Stimulated activated CD4-positive, alpha-beta T cell treated with anti-CD3 and anti-CD28 coated beads, Interleukin-4, amount 100 ng/mL, for 48 hours (primary cell): ENCODE data around the gene CD101.

Experiments
- DNase-seq, 2 donors: peaks; one replicate each; pipeline ENCODE4 v3.0.0-alpha.2; 2020; ENCODE audit warnings: low read depth in 2 of 2

CD101 gene

GRCh38 chr1:117054068-117054467 is 52.5 kb downstream of the CD101 start:
- DNase-seq, result no peak

GRCh38 chr1:117058810-117059209 is 57.2 kb downstream of the CD101 start:
- DNase-seq, result no peak

GRCh38 chr1:117059334-117059677 is 57.7 kb downstream of the CD101 start:
- peak; percentile 60 to 69 for DNase-seq

GRCh38 chr1:117059678-117060440 is 58.3 kb downstream of the CD101 start, which contains the start of gene TTF2:
TTF2 (plus strand) TSS chr1:117060326; CDS start chr1:117060347, 21 bp downstream.
- peak; percentile 92 to 94 for DNase-seq

- peak in 1 of 2 donors; percentile 24 for DNase-seq
Measured at GRCh38 chr1:117060441-117061317, 59.1 kb downstream of the CD101 start.

- no peak for DNase-seq
Measured at GRCh38 chr1:117061986-117062415, 60.4 kb downstream of the CD101 start.

- no peak for DNase-seq
Measured at GRCh38 chr1:117066367-117066766, 64.8 kb downstream of the CD101 start.

GRCh38 chr1:117067533-117068370 is 66.2 kb downstream of the CD101 start:
- DNase-seq, result no peak

- no peak for DNase-seq
Measured at GRCh38 chr1:117068580-117068979, 67.0 kb downstream of the CD101 start.

GRCh38 chr1:117069220-117069844 is 67.8 kb downstream of the CD101 start:
- DNase-seq, result no peak

- DNase-seq, result no peak
Measured at GRCh38 chr1:117070124-117070523, 68.6 kb downstream of the CD101 start.

- no peak for DNase-seq
Measured at GRCh38 chr1:117076648-117077047, 75.1 kb downstream of the CD101 start.

- peak in 1 of 2 donors; percentile 55 for DNase-seq
Measured at GRCh38 chr1:117077267-117077666, 75.7 kb downstream of the CD101 start.

- DNase-seq, result no peak
Measured at GRCh38 chr1:117079737-117080136, 78.2 kb downstream of the CD101 start.

- DNase-seq, result no peak
Measured at GRCh38 chr1:117084231-117084630, 82.7 kb downstream of the CD101 start.
